PFSK-1 (cell line): ENCODE measurements around the gene SGIP1. TPM values are rescaled to one million over a fixed set of nuclear protein-coding genes. Genes with fewer than 3 reads are reported as not detected.

ENCODE experiments used
- FOXP2 ChIP-seq: optimal IDR thresholded peaks from 2 replicates; pipeline ENCODE3; 2011; ENCODE audit warnings: borderline replicate concordance, control low read depth, inconsistent platforms; ENCODE audit not compliant: insufficient read depth; ENCODE audit errors: extremely low read length, extremely low read depth
- POLR2AphosphoS5 ChIP-seq: IDR thresholded peaks from 2 replicates; pipeline ENCODE4 v1.6.1; 2012; ENCODE audit warnings: low read depth, mild to moderate bottlenecking, control low read depth, low read length, moderate library complexity
- SIN3A ChIP-seq: IDR thresholded peaks from 2 replicates; pipeline ENCODE4 v1.6.1; 2012; ENCODE audit warnings: mild to moderate bottlenecking, low read length, moderate library complexity, borderline replicate concordance; ENCODE audit not compliant: insufficient read depth
- TAF1 ChIP-seq: IDR thresholded peaks from 2 replicates; pipeline ENCODE4 v1.6.1; 2012; ENCODE audit warnings: low read length, control low read depth, borderline replicate concordance; ENCODE audit not compliant: insufficient read depth
- polyA plus RNA-seq: library from polyadenylated mRNA; unstranded; fragments of >200 nt; gene quantifications from one replicate; pipeline ENCODE4 v1.2.1, GENCODE V29; 2012; ENCODE audit warnings: low read depth, missing spikeins; ENCODE audit not compliant: insufficient read length
- TF ChIP-seq, protein P1 (sequence below), 2 experiments: IDR thresholded peaks; 2 replicates each; pipeline versions ENCODE4 v1.6.1 to v1.8.0; 2011 to 2012; ENCODE audit warnings: low read depth in 2 of 2, low read length in 2 of 2, control low read depth in 1 of 2, inconsistent platforms in 1 of 2, mild to moderate bottlenecking in 1 of 2, moderate library complexity in 1 of 2; ENCODE audit not compliant: insufficient read depth in 1 of 2

Gene SGIP1, protein sequence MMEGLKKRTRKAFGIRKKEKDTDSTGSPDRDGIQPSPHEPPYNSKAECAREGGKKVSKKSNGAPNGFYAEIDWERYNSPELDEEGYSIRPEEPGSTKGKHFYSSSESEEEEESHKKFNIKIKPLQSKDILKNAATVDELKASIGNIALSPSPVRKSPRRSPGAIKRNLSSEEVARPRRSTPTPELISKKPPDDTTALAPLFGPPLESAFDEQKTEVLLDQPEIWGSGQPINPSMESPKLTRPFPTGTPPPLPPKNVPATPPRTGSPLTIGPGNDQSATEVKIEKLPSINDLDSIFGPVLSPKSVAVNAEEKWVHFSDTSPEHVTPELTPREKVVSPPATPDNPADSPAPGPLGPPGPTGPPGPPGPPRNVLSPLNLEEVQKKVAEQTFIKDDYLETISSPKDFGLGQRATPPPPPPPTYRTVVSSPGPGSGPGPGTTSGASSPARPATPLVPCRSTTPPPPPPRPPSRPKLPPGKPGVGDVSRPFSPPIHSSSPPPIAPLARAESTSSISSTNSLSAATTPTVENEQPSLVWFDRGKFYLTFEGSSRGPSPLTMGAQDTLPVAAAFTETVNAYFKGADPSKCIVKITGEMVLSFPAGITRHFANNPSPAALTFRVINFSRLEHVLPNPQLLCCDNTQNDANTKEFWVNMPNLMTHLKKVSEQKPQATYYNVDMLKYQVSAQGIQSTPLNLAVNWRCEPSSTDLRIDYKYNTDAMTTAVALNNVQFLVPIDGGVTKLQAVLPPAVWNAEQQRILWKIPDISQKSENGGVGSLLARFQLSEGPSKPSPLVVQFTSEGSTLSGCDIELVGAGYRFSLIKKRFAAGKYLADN
- polyA plus RNA-seq = not detected

DNA sequence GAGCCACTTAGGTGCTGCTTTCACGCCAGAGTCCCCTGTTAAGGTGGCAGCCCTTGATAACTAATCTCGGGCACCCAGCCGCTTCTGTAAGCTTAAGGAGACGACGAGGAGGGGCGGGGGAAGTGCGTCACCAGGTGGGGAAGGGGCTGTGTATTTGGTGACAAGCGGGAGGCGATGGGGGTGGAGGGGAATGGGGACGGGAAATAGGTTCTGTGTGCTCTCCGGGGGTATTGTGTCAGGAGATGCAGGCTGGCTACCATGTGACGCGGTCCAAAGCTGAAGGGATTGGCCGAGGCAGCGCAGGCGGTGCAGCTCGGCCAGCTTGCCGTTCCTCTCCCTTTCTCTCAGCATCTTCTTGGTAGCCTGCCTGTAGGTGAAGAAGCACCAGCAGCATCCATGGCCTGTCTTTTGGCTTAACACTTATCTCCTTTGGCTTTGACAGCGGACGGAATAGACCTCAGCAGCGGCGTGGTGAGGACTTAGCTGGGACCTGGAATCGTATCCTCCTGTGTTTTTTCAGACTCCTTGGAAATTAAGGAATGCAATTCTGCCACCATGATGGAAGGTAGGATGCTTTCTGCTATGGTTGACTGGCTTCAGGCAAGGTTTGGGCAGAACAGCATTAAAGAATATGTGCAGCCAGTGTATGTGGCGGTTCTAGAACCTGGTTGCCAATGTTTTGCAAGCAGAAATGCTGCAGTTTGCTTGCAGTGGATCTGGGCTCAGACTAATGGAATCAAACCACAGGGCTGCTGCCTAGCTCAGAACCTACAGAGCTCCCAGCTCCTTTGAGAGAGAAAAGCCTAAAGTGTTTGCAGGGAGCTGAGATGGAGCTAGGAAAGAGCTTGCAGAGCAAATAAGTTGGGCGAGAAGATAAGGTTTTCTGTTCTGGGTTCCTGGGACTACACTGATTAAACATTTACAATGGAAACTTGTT is at the start of gene SGIP1:
Gene SGIP1, plus strand, starts transcription at position 350 of the 937 bp plus-strand sequence. Its CDS starts 206 bp downstream, at position 556.
- TF ChIP-seq FOXP2 (no peak), TAF1 (no peak), POLR2AphosphoS5 (no peak), SIN3A (no peak)
- TF ChIP-seq, protein P1, sequence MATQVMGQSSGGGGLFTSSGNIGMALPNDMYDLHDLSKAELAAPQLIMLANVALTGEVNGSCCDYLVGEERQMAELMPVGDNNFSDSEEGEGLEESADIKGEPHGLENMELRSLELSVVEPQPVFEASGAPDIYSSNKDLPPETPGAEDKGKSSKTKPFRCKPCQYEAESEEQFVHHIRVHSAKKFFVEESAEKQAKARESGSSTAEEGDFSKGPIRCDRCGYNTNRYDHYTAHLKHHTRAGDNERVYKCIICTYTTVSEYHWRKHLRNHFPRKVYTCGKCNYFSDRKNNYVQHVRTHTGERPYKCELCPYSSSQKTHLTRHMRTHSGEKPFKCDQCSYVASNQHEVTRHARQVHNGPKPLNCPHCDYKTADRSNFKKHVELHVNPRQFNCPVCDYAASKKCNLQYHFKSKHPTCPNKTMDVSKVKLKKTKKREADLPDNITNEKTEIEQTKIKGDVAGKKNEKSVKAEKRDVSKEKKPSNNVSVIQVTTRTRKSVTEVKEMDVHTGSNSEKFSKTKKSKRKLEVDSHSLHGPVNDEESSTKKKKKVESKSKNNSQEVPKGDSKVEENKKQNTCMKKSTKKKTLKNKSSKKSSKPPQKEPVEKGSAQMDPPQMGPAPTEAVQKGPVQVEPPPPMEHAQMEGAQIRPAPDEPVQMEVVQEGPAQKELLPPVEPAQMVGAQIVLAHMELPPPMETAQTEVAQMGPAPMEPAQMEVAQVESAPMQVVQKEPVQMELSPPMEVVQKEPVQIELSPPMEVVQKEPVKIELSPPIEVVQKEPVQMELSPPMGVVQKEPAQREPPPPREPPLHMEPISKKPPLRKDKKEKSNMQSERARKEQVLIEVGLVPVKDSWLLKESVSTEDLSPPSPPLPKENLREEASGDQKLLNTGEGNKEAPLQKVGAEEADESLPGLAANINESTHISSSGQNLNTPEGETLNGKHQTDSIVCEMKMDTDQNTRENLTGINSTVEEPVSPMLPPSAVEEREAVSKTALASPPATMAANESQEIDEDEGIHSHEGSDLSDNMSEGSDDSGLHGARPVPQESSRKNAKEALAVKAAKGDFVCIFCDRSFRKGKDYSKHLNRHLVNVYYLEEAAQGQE (IDR thresholded peaks at IDR 0.05; ENCODE audit: insufficient read depth in 1 of 2, low read depth in 2 of 2, low read length in 2 of 2) = no peak

DNA sequence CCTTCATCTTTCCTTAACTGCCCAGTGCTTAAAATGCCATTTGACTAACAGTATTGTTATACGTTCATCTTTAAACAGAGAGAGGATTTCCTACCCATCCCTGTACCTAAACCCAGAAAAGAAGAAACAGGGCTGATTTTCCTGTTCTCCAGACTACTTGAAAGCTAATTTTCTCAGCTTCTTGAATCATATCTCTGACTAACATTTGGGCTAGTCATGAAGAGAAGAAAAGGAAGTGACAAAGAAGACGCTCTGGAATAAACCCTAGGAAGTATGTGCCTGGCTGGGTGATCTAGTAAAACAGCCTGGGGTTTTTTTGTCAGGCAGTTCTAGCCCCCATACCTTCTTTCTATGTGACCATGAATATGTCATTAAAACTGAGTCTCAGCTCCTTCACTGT is 44.8 kb upstream of the SGIP1 start:
- TF ChIP-seq SIN3A (no peak), TAF1 (no peak), FOXP2 (no peak), POLR2AphosphoS5 (no peak)
- TF ChIP-seq, protein P1 (IDR thresholded peaks at IDR 0.05; ENCODE audit: insufficient read depth in 1 of 2, low read depth in 2 of 2, low read length in 2 of 2) = no peak

DNA sequence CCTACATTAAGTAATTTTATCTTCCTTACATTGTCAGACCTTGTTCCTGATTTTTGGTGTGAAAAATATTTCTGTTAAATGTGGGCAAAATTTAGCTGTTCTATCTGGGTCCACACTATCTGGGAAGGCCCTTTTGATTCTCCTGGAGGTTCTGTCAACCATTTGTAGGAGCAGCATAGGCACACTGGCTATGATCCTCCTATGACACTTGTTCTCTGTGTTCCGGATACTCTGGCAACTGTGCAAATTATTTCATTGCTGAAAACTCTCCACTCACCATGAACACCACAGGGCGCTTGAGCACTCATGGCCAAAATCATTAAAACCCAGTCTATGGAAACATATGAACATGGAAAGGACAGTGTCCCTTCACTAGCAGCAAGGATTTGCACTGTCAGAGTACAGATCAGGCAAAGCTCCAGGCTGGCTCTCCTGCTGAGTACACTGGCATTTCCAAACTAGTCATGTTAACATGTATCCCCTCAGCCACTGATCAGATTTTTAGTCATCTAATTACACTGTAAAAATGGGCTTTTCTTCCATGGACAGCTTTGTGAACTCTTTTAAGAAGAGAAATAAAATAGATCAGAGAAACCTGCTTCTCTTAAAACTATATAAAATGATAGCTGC is 43.9 kb upstream of the SGIP1 start:
- no peak for TF ChIP-seq FOXP2
- TF ChIP-seq POLR2AphosphoS5 = no peak
- TF ChIP-seq TAF1 = no peak
- TF ChIP-seq, protein P1 (IDR thresholded peaks at IDR 0.05; ENCODE audit: insufficient read depth in 1 of 2, low read depth in 2 of 2, low read length in 2 of 2) = no peak

DNA sequence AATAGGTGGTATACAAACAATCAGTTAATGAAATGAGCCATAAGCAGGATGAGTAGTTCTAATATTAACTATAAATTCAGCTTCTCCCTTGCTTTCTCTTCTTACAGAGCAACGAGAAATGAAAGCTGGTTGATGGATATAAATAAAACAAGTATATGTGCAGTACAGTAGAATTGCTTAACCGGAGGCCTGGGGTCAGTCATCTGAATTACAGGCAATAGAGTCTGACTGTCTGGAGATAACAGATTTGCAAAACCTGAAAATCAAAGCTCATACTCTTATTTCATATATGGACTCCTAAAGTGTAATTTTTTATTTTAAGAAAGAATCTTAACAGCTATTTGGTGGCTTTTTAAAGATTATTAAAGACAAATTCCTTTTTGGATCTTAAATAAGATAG is 43.1 kb upstream of the SGIP1 start:
- TF ChIP-seq FOXP2 = no peak
- no peak for TF ChIP-seq SIN3A
- TF ChIP-seq, protein P1 (IDR thresholded peaks at IDR 0.05; ENCODE audit: insufficient read depth in 1 of 2, low read depth in 2 of 2, low read length in 2 of 2) = no peak
- TF ChIP-seq POLR2AphosphoS5 = no peak
- no peak for TF ChIP-seq TAF1
